Hepatocyte (in vitro differentiated cells): ENCODE measurements around the gene TLR9.

Experiments used
- EZH2 ChIP-seq: fragments of 200-600 bp; sonication (generic); IDR thresholded peaks from 2 replicates; pipeline ENCODE4 v1.6.1; 2016; ENCODE audit warnings: antibody characterized with exemption, mild to moderate bottlenecking, borderline replicate concordance
- EZH2phosphoT487 ChIP-seq: fragments of 200-600 bp; sonication (generic); IDR thresholded peaks from one replicate; pipeline ENCODE4 v1.6.1; 2018; ENCODE audit warnings: antibody characterized with exemption, mild to moderate bottlenecking, low read depth, moderate library complexity; ENCODE audit not compliant: unreplicated experiment, severe bottlenecking

DNA sequence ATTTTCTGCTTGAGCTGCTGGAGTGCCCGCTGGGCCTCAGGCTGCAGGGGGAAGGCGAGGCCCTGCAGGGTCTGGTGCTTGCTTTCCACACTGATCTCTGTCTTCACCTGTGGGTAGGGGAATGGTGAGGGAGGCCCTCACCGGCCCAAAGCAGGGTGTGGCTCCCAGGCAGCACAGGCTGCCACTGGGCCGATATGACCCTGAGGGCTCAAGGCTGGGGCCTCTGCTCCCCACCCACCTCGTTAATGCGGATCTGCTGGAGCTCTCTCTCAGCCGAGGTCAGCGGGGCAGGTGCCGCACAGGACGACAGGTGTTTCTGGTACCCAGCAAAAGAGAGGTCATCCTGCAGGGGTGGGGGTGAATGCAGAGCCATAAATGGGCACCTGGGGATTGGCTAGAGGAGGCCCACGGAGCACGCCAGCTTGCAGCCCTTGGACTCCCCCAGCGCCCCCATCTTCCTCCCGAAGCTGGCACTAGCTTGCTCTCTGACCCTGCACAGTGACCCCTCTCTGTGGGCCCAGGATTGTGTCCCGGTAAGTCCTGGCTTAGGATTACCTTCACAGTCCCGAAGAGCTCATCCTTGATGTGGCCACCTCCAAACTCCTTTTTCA, 5.5 kb upstream of the TLR9 start:
- TF ChIP-seq EZH2phosphoT487, result no peak
- no peak for TF ChIP-seq EZH2
